ENCODE data around the gene RORB.

The RORB gene

DNA sequence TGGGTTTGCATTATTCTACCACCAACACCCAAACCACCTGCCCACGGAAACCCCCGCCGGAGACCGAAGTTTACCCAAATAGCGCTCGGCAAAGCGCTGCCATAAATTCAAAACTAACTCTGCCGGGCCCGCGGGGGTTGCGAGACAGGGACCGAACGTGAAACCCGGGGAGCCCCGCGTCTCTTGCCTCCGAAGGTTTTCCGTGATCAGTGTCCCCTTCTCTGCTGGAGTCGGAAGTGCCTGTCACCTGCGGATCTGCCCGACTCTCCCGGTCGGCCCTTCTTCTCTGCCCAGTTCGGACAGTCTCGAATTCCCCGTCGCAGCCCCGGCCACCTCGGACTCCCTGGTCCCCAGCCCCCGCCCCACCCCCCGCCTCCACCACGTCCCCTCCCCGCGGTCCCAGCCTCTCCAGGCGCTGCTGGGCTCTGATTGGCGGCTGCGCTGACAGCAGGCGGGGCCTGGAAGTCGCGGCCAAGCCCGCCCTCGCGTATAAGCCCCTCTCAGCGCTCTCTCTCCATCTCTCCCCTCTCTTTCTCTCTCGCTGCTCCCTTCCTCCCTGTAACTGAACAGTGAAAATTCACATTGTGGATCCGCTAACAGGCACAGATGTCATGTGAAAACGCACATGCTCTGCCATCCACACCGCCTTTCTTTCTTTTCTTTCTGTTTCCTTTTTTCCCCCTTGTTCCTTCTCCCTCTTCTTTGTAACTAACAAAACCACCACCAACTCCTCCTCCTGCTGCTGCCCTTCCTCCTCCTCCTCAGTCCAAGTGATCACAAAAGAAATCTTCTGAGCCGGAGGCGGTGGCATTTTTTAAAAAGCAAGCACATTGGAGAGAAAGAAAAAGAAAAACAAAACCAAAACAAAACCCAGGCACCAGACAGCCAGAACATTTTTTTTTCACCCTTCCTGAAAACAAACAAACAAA lies at the start of gene RORB:
TSS of gene RORB (plus strand) at position 517 of the 929 bp plus-strand sequence. CDS start 642 bp downstream, outside the sequence.
- DNase-seq: peak; percentile 51

DNA sequence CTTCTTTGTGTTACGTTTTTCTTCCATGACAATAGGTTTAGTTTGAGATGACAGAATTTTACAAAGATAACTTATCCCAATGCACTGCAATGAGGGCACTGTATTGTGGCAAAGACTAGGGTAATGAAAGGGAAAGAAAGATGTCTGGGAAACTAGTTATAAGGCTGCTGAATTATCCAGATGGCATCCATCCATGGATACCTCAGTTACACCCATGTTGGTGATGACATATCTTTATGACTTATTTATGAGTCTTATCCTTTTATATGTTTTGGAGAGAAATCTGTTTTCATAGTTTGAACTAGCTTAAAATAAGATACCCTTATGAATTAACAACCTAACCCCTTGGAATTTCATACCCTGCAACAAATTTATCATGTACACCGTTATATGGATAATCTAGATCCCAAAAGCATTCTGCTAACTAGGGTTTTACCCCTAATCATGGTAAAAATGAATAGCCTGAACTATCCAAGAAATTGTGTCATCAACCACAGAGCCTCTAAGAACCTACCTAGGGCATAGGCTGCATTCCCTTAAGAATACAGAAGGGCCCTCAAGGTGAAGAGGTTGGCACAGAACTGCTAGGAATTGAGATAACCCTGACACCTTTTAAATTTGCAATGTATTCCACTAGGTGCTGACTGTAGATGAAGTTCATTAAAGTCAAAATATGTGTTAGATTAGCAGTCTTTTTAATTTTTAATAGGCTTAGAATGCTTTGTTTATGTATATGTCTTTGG lies 49.5 kb upstream of the RORB start:
- DNase-seq: no peak

DNA sequence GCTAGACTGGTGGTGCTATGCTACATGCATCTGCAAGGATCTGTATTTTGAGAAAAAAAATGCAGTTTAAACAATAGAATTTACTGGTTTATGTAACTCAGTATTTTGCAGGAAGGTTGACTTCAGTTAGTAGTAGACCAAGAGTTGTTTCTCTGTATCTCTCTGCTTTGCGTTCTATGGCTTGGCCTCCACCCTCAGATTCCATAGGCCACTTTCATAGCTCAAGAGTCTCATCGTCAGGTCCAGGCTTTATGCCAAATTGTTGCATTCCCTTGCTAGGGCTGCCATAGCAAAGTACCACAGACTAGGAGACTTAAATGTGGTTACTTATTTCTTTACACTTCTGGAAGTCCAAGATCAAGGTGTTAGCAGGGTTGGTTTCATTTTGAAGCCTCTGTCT lies 48.1 kb upstream of the RORB start:
- no peak for DNase-seq

DNA sequence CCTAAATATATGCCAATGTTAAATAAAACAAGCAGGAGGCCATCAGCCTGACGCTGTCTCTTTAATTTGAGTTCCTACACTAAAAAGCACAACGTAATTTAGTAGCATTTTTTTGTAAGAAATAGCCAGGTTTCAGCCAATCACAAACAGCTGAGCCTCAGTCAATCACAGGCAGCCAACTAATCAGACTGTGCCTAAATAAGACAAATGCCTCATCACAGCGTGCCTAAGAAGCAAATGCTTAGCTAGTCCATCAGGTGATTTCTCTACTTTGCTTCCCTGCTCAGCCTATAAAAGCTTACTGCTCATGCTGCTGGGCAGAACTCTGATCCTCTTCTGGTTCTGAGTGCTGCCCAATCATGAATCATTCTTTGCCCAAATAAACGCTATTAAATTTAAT lies 38.3 kb upstream of the RORB start:
- no peak for DNase-seq

DNA sequence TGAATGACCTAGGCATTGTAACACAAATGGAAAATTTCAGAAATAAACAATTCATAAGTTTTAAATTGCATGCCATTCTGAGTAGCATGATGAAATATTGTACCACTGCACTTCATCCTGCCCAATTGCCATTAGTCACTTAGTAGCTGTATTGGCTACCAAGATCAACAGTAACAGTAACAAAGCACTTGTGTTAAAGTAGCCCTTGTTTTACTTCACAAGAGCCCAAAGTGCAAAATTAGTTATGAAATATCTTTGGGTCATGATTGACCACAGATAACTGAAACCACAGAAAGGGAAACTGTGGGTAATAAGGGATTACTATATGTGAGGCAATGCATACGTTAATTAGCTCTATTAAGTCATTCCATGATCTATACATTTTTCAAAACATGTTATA lies 33.3 kb upstream of the RORB start:
- DNase-seq: no peak

DNA sequence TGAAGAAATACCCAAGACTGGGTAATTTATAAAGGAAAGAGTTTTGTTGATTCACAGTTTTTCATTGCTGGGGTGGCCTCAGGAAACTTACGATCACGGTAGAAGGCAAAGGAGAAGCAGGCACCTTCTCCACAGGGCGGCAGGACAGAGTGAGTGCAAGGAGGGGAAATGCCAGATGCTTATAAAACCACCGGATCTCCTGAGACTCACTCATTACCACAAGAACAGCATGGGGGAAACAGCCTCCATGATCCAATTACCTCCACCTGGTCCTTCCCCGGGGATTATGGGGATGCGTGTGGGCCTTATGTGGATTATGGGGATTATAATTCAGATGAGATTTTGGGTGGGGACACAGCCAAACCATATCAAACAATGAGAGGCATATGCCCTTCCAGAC lies 18.5 kb upstream of the RORB start:
- no peak for DNase-seq

DNA sequence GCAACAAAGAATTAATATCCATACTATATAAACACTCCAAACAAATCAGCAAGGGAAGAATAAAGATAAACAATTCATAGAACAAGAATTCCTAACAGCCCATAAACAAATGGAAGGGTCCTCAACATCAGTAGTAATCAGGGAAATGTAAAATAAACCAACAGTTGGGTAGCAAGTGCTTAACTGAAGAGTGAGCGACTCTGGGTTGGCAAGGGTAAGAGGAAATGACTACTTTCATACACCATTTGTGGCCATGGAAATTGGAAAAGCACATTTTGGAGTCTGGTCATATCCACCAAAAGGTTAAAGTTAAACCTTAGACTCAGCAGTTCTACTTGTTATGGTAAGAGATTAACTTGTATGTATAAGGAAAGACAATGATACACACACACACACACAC lies 17.4 kb upstream of the RORB start:
- no peak for DNase-seq

DNA sequence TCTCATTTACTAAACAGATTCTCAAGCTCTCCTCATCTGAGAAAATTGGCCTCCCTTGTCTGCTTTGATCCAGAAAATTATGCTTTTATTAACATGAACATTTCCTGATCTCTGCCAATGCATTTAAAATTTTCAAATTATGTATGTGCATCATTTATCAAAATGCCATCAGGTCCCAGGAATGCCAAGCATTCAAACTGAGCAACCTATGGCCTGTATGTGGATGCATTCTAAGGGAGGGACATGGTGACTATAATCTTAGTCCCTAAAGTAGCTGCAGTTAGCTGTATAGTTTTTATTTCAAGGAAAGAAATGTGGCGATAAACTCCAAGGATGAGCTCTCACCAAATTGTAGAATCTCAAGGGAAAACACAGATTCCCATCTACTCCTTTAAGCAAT lies 9.7 kb upstream of the RORB start:
- no peak for DNase-seq

DNA sequence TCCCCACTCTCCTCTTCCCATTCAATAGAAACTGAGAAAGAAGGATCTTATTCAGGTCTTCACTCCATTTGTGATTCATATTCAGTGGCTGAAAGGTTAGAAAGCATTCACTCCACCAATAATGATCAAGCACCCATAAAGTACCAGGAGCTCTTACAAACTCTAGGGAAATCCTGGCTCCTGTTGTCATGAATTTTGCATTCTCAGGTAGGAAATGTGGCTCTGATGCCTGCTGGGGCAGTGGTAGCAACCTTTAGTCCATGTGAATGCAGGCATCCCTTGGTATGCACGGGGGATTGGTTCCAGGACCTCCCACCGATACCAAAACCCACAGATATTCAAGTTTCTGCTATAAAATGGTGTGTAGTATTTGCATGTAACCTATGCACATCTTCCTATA lies 3.6 kb upstream of the RORB start:
- DNase-seq: no peak

DNA sequence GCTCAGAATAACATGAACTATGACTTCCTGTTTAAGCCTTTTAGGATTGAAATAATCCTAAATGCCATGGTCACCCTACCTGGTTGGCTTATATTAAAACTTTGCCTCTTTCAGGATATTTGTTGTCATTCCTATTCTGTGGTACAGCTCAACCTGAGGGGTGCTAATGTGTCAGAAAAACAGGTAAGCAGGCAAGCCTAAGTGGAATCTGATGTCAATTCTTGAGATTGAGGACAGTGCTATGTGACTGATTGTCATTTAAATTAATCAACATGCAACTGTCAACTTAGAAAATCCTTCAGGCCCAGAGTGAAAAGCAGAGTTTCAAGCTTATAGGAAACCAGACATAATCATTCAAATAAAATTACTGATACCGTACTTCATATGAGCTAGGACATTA lies 2.6 kb upstream of the RORB start:
- no peak for DNase-seq

DNA sequence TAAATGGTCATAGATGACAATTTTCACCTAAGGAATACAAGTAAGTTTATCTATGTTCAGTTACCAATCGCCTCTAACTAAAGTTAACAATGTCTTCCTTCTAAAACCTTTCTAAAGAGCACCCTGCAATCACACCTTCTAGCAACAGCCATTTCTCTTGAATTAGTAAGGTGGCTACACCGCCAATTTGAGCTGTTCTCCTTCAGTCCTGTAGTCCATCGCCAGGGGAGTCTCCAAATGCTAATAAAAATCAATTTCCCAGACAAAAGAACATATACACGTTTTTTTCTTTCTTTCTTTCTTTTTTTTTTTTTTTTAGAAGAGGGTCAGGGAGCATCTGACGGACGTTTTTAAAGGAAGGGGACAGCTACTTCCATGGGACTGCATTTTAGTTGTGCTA lies 729 bp upstream of the RORB start:
- DNase-seq: no peak

DNA sequence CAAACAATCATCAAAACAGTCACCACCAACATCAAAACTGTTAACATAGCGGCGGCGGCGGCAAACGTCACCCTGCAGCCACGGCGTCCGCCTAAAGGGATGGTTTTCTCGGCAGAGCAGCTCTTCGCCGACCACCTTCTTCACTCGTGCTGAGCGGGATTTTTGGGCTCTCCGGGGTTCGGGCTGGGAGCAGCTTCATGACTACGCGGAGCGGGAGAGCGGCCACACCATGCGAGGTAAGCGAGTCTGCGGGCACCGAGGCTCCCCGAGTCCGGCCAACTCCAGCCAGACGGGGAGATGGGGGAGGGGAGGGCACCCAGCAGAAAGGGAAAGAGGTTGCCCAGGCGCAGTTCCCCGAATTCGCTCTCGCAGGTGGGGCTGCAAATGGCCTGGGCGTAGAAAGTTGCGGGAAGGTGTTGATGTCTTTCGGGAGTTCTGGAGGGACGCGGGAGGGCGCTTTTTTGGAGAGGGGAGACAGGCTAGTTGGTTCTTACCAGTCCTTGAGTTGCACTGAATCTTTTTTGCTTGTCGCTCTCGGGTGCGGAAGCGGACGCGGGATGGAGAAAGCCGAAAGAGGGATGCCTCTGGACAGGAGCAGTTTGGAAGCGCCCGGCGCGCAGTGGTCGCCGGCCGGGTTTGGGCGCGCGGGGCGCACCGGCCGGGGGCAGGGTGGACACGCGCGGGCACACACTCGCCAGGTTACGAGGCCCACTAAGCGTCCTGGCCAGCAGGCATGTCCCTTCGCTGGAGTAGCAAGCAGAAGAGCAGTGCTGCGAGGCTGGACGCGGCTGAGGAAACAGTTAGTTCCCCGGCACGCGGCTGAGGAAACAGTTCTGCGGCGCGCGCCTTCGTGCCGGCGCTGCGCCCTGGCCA lies 849 bp downstream of the RORB start:
- peak; percentile 20 for DNase-seq

DNA sequence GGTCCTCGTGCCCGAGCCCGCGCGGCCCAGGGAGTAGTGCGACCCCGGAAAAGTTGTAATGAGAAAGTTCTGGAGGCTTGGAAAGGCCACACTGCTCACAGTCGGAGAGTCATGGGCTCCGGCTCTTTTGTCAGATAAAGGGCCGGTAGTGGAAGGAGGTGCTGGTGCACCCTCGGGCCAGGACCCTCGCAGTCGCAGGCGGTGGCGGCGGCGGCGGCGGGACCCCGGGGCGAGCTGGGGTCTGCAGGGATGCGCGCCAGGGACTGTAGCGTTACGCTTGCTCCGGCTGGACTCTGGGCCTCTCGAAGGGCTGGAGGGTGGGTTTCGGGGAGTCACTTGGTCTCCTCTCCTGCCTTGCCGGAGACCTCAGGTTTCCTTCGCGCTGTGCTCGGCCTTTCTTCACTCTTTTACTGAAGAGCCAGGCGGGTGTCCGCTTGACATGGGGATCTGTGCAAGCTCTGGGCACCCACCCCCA lies 1.5 kb downstream of the RORB start:
- DNase-seq: no peak

DNA sequence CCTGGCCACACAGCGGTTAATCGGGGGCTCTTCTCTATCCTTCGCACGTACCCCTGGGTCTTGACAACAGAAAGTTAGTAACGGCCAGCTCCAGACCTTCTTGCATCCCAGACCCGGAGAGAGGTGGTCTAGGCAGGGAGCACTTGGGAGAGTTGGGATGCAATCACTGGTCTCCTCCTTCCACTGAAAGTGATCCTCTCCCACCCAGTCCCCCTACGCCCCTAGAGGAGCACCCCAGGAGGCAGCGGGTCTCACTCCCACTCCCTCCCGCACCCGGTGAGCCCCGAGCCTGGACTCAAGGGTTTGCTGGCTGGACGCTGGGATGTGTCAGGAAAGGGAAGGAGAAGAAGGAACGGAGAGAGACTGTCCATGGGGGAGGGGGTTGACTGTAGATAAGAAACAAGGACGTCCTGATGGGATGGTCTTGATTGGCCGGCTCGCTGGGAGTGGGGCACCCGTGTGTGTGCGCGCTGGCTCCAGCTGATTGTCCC lies 2.0 kb downstream of the RORB start:
- no peak for DNase-seq

DNA sequence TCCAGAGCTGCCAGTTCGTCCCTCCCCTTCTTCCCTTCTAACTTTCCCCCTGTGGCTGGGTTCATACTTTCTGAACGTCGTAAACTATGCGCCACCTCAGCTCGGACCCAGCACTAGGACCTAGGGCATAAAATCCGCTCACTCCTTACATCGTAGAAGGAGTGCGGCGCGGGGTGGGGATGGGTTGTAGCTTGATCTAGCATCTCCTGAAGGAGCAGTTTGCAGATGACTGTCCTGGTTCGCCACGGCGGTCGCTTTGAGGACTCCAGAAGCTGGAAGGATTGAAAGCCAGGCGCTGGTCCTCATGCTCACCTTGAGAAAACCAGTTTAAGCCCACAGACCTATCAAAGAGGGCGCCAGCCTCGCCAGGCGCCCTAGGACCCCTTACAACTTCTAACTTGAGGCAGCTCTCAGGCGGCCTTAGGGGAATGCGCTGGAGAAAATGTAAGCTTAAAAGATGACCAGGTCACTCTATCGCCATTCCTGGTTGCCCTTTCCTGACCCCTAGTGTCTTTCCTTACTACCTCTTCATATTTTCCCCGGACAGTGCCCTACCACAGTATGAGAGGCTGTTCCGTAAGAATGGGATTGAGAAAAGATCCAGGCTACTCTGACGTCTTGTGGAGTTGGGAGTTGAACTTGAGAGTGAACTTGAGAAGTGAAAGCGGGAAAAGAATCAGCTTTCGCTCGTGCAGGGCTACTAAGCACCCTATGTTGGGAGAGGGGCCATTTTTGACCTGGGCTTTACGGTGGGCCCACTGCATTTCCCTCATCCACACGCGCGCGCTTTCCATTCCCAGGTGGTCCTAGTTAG lies 2.8 kb downstream of the RORB start:
- DNase-seq: peak; percentile 8

DNA sequence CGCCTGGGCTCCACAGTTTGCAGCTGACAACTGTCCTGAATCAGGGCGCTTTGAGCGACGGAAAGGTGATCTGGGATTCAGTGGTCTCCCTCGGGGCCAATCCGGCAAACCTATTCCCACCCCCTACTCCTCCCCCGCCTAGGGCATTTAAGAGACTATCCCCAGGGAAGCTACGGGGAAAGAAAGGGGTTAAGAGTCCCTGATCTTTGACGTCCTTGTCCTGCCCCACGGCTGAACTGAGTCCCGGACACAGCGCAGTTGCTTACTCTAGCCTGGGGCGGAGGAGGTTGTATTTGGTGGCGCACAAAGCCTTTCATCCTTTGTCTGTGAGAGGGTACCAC lies 3.4 kb downstream of the RORB start:
- DNase-seq: no peak

DNA sequence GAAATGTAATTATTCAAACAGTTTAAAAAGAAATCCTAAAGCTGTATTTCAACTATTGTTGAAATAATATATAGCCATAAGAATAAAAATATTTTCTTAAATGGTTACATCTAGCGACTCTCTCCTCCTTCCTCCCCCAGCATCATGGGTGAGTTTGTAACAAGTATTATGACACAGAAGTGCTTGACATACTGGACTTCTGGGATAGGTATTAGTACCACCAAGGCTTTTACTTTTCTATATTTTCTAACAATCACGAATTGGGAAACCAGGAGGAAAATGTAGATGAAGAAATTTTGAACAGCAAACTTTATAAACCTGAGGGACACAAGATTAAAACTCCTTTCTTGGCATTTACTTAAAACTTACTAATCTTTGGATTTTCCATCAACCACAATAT lies 4.4 kb downstream of the RORB start:
- DNase-seq: no peak

DNA sequence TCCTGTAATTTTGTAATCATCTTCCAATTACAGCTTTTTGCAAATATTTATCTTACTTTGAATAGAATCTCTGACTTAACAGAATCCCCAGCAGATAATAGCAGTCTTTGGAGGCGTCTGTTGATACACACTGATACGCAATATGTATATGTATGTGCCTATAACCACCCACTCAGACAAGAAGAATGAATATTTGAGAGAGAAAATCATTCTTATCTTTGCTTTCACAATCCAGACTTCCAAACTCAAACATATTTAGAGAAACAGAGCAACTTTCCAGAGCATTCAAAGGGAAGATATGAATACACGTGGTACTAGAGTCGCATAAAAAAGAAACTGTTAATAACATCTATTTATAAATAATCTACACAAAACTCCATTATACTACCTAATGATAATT lies 6.1 kb downstream of the RORB start:
- DNase-seq: no peak

DNA sequence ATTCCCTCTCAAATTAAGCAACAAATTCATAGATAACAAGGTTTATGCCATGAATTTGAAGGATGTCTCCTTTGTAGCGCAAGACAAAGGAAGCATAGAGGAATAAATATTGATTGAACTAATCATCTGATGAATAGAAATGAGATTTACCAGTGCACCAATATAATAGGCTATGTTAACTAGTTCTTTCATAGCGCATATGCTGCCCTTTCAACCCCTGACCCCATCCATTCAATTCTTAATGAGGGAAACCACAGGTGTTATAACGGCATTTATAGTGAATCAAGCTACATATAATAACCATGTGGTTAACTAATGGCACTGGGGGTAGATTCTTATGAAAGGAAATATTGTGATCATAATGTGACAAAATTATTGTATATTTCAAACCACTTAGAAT lies 6.5 kb downstream of the RORB start:
- DNase-seq: no peak

DNA sequence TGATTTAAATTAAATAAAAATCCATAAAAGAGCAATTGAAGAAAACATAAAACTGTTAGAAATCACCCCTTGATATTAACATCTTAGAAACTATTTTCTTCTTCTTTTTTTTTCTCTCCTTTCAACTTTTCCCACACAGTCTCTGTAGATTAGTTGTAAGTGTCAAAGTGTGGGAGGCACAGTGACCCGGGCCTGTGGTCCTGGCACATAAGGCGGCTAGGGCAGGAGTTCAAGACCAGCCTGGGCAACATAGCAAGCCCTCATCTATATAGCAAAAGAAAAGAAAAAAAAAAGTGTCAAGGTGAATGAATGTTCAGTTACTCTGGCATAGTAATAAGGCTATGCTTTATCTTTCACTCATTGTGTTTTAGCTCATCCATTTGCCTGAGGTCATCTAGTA lies 14.2 kb downstream of the RORB start:
- no peak for DNase-seq

DNA sequence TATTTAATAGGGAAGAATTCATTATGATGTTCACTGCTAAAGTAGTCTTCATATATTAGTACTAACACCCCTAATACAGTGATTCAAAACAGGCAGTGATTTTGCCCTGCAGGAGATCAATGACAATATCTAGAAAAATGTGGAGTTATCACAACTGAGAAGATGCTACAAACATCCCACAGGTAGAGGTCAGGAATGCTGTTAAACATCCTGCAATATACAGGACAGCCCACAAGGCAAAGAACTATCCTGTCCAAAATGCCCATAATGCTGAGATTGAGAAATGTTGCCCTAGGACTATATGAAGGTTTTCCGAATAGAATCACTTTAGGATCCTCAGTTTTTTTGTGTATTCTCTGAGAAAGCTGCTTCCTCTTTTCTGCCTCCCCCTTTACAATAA lies 15.3 kb downstream of the RORB start:
- no peak for DNase-seq

DNA sequence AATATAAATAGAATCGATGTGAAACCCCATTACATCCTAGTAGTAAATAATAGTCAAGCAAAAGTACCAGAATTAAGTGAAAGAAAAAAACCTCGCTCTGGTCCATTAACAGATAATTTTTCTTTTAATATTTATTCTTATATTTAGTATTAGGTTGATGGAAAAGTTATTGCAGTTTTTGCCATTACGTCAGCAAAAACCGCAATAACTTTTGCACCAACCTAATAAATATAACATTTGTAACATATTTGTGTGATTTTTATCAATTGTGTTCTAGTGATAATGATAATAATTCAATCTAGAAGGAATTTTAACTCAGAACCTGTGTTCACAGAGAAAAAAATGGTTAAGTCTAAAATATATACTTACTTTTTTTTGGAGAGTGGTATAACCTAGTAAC lies 16.1 kb downstream of the RORB start:
- no peak for DNase-seq
